Measurements from ENCODE around the gene DMD.

Gene DMD

DNA sequence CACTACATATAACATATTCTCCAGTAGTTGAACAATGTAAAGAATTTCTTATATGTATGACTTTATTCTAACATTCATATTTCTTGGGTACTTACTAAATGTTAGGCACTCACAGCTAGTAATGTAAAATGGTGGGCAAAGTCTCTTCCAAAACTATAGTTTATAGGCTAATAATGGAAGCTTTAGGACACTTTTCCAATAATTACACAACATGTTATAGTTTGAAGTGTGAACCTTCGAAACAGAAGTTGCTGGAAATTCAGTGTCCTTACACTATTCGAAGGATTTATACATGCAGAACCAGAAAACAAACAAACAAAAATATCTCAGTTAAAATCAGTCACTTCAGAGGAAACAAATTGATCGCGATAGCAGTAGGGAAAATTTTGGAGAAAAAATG lies 212.6 kb downstream of the DMD start:
- no peak for TF ChIP-seq CTCF (IDR thresholded peaks at IDR 0.05; ENCODE audit: low read depth, low read length)
- no peak overlapping the region for H3K4me3 ChIP-seq (ENCODE audit: low read depth, low read length)

GRCh38 chrX:32995427-32995826 lies 215.9 kb downstream of the DMD start:
- no peak overlapping the region for H3K4me3 ChIP-seq (ENCODE audit: low read depth, low read length)
- no peak for TF ChIP-seq CTCF (IDR thresholded peaks at IDR 0.05; ENCODE audit: low read depth, low read length)

- H3K4me3 ChIP-seq (ENCODE audit: low read depth, low read length): no peak overlapping the region
- no peak for TF ChIP-seq CTCF (IDR thresholded peaks at IDR 0.05; ENCODE audit: low read depth, low read length)
Measured at GRCh38 chrX:32987142-32987541, 224.2 kb downstream of the DMD start.

DNA sequence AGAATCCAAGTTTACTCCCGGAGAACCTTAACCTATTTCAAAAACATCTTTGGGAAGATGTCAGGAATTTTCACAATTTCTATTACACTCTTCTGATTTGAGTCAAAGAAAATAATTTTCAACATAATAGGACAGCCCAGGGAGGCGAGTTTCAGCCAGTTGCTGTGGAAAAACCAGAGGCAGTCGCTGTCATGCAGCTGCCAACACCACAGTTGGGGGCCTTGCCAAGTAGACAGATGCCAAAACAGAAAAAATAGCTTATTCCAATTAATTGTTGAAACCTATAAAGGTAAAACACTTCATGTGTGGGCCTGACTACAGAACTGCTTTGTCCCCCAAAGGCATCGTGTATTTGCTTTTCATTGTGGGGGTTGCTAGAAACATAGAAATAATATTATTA lies 225.8 kb downstream of the DMD start:
- TF ChIP-seq CTCF (IDR thresholded peaks at IDR 0.05; ENCODE audit: low read depth, low read length): no peak
- no peak overlapping the region for H3K4me3 ChIP-seq (ENCODE audit: low read depth, low read length)

DNA sequence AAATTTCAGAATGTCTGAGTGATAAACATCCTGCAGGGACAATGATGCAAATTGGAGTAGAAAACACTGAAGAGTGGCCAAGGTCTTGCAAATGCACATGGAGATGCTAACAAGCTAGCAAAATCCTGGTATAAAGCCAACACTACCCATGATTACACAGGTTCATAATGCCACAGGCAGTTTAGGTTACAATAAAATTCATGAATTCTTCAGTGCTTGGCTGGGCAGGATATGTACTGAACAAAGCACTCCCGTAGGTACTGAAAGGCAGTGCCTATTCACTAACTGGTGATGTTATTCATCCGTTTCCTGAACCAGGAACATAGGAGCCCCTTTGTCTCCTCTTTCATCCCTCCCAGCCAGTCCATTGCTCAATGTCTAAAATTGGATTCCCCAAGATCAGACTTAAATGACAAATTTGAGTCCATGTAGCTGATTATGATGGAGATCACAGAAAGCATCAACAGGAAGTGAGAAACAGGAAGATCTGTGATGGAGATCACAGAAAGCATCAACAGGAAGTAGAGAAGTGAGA lies 244.5 kb downstream of the DMD start:
- H3K4me3 ChIP-seq (ENCODE audit: low read depth, low read length): no peak overlapping the region
- TF ChIP-seq CTCF (IDR thresholded peaks at IDR 0.05; ENCODE audit: low read depth, low read length): no peak

- H3K4me3 ChIP-seq (ENCODE audit: low read depth, low read length): no peak overlapping the region
- TF ChIP-seq CTCF (IDR thresholded peaks at IDR 0.05; ENCODE audit: low read depth, low read length): no peak
Measured at GRCh38 chrX:32954125-32954524, 257.2 kb downstream of the DMD start.

GRCh38 chrX:32948130-32948529 lies 263.2 kb downstream of the DMD start:
- no peak for TF ChIP-seq CTCF (IDR thresholded peaks at IDR 0.05; ENCODE audit: low read depth, low read length)
- H3K4me3 ChIP-seq (ENCODE audit: low read depth, low read length): no peak overlapping the region

Data from WI38 (cell line).